HG02763 (cell line): ENCODE measurements around the gene RRAGA.

Experiments used
- ATAC-seq: cut with Tn5 transposase; IDR thresholded peaks from one replicate; pipeline ENCODE4 v1.9.1; 2021; ENCODE audit warnings: mild to moderate bottlenecking, moderate library complexity; ENCODE audit not compliant: unreplicated experiment

RRAGA gene, protein sequence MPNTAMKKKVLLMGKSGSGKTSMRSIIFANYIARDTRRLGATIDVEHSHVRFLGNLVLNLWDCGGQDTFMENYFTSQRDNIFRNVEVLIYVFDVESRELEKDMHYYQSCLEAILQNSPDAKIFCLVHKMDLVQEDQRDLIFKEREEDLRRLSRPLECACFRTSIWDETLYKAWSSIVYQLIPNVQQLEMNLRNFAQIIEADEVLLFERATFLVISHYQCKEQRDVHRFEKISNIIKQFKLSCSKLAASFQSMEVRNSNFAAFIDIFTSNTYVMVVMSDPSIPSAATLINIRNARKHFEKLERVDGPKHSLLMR

DNA sequence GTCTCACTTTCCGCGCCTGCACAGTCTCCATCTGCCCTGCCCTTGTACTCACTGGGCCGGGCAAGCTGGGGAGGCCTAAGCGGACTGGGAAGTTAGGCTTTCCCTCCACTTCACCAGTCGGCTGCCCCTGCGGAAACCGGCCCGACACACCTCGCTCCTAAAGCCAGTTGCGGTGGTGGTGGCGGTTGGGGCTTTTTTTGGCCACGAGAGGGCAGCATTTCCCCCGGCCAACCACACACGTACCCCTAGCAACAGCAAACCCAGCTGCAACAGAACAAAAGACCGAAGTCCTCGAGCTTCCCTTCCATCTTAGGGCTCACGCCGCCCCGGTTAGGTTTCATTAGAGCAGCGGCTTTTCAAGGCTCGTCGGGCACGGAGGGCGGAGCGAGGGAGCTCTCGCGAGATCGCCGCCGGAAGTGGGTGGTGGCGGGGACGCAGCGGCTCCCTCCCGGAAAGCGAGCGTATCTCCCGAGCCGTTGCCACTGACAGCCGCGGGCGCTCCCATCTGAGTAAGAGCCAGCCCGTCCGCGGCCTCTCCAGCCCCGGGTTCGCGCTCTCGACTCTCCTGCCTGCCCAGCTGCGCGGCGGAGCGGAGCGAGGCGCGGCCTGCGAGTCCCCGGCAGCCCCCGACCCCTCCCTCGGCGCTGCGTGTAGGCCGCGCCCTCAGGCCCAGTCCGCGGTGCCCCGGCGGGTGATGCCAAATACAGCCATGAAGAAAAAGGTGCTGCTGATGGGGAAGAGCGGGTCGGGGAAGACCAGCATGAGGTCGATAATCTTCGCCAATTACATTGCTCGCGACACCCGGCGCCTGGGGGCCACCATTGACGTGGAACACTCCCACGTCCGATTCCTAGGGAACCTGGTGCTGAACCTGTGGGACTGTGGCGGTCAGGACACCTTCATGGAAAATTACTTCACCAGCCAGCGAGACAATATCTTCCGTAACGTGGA lies at the start of gene RRAGA:
Gene RRAGA (plus strand): TSS at position 462 of the 951 bp plus-strand sequence. CDS start 233 bp downstream, at position 695.
- peak; percentile 89 for ATAC-seq

DNA sequence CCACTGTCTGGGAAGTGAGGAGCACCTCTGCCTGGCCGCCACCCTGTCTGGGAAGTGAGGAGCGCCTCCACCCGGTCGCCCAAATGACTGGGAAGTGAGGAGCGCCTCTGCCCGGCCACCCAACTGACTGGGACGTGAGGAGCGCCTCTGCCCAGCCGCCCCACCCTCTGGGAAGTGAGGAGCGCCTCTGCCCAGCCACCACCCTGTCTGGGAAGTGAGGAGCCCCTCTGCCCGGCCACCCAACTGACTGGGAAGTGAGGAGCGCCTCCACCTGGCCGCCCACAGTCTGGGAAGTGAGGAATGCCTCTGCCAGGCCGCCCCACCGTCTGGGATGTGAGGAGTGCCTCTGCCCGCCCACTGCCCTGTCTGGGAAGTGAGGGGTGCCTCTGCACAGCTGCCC lies 49.1 kb upstream of the RRAGA start:
- ATAC-seq: no peak

DNA sequence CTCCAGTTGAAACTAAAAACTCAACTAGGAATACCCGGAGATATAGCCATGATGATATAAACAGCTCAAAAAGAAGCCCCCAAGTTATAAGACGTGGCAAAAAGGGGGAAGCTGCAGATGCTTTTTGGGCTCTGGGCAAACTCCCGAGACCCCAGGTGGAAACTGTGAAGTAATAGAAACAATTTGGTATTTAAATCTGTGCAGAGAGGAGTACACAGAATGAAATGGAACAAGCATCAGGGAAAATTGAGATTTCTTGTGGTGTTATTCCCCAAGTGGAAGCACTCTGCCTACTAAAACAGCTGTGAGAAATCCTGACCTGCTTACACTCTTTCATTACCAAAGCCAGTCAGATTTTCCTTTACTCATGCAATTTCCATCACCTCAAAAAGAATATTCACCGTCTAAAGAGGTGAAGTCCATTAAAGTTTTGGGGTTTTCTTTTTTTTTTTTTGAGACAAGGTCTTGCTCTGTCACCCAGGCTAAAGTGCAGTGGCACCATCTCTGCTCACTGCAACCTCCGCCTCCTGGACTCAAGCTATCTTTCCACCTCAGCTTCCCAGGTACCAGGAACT lies 39.7 kb upstream of the RRAGA start:
- no peak for ATAC-seq

DNA sequence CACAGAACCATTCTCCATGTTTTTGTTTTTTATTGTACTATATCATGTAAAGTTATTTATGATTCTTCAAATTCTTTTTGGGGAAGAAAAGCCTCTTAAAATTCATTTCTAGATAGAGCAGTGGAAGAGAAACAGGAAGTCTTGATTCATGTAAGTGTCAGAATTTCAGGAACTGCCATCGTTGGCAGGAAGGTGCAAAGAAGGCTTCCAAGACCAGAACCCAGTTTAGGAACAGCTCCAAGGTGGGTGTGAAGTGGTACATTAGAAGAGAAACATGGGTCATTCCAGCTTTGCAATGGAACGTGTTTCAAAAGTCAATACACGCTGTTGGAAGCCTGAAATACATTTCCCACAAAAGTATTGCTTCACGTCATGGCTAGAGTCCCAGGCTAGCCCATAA lies 31.0 kb upstream of the RRAGA start:
- no peak for ATAC-seq

DNA sequence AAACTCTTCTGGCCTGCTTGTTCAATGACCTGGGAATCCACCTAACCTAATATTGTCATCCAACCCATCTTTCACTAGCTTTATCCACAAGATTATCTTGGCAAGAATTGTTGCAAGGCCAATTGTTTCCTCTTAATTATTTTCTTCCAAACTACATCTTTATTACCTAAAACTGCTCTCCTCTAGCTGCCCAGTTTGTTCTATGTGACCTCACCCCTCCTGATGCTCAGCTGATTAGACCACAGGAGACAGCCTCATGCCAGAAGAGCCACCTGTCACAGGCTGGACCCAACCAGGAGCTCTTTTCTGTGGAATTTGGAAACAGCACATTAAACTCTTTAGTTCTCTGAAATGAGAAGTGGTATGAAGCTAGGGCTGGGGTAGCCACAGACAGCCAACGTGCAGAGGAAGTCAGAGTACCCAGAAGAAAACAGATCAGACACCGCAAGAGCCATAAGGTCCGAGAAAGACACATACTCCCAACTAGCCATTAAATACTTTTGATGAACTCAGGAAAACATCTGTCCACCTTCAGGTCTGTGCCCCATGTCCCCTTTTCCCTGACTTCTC lies 28.3 kb upstream of the RRAGA start:
- no peak for ATAC-seq

DNA sequence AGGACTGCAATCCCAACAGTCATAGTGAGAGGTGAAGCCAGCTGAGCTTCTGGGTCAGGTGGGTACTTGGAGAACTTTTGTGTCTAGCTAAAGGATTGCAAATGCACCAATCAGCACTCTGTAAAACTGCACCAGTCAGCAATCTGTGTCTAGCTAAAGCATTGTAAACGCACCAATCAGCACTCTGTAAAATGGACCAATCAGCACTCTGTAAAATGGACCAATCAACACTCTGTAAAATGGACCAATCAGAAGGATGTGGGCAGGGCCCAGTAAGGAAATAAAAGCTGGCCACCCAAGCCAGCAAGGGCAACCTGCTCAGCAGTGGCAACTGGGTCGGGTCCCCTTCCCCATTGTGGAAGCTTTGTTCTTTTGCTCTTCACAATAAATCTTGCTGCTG lies 27.6 kb upstream of the RRAGA start:
- ATAC-seq: peak; percentile 11

DNA sequence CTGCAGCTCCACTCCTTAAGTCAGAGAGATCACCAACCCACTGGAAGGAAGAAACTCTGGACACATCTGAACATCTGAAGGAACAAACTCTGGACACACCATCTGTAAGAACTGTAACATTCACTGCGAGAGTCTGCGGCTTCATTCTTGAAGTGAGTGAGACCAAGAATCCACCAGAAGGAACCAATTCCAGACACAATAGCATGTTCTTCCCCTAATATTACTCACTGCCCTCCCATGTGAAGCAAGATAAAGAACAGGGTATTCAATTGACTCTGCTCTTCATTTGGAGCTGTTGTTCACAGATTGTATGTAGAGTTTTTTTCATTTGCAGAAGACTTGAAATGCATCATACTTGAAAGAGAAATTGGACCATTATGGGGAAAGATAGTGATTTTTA lies 27.0 kb upstream of the RRAGA start:
- ATAC-seq: peak; percentile 46

DNA sequence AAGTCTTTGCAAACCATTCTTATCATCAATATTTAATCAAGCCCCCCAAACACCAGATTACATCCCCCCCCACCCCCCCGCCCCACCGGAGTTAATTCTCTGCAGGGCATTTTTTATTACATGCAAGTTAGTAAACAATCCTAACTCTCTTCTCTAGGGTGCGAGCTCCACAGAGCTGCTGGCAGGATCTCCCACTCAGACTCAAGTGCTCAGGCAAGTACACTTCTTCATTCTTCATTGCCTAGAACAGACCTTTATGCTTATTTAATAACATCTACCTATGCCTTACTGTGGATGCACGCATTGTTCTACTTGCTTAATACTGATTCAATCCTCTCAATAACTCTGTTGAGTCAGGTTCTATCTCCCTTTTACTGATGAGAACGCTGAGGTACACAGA lies 26.1 kb upstream of the RRAGA start:
- no peak for ATAC-seq

DNA sequence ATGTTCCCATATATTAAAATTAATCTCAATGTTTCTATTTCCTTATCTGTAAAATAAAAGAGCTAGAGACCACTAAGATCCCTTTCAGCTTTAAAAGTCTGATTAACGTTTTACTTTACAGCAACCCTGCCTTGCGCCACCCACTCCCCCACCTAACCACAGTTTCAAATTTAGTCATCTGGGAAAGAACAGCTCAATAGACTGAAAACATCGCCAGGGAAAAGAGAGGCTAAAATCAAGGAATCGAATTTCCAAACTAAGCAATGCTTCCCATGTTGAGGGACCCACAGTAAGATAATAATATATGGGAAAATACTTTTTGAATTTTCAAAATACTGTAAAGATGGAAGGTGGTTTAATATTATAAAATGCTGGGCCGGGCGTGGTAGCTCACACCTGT lies 22.9 kb upstream of the RRAGA start:
- no peak for ATAC-seq

DNA sequence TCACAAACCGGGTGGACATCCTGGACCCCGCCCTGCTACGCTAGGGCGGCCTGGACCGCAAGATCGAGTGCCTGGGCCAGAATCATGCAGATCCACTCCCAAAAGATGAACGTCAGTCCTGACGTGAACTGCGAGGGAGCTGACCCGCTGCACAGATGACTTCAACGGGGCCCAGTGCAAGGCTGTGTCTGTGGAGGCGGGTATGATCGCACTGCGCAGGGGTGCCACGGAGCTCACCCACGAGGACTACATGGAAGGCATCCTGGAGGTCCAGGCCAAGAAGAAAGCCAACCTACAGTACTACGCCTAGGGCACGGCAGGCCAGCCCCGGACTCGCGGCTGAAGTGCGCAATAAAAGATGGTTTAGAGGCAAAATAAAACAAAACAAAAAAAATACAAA lies 21.4 kb upstream of the RRAGA start:
- ATAC-seq: no peak

DNA sequence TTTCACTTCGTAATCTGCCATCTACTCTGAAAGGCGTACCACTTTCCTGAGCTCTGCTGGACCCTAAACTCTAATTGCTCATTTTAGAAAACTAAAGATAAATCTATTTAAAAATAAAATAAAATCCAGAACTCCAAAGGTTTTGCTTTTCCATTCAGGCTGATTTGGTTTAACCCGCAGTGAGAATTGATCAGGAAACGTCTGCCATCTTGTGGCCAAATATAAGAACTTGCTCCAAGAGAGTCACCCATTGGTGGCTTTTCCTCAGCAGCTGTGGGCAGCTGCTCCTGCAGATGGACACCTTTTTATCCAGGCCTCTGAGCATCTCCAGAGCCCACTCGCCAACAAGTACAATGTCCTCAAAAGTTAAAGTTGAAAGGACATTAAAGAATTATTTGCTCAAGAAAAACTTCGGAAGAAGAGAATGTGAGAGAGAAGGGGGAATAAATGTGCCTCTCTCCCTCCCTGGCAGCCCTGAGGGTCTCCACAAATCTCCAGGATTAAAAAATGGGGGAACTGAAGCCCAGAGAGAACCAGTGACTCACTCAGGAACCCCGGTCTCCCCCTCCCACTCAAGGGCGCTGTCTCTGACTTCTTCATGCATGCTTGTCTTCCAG lies 20.3 kb upstream of the RRAGA start:
- ATAC-seq: peak; percentile 47

DNA sequence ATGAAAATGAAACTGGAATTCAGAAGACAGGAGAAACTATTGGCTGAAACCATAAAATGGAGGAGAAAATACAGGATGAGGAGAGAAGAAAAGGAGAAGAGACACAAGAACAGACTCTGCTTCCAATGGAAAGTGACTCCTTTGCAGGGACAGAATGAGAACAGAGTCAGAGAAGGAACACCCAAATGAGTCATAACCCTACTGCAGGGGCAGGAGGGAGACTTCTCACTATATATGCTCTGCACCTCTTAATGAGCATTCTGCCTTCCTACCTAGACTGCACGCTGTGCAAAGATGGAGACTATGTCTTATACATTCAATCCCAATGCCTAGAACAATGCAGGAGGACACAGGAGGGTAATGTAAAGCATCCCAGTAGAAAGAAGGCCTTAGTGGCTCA lies 18.3 kb upstream of the RRAGA start:
- peak; percentile 67 for ATAC-seq

DNA sequence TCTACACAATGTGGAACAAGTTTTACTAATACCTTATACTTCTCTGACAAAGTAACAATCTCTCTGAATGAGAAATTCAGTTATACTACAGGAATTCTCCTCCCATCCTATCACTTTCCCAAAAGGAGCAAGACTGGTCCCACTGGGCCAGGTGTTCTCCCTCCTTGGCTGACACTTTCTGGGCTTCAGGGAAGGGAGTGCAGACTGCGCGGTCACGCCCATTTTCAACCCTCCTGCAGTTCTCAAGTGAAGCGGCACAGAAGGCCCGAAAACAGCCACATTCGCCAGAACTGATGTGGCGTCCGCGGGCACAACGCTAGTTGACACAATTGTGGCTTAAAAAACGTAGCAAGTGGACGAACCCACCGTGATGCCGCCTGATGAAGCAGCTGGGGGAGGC lies 16.8 kb upstream of the RRAGA start:
- no peak for ATAC-seq

DNA sequence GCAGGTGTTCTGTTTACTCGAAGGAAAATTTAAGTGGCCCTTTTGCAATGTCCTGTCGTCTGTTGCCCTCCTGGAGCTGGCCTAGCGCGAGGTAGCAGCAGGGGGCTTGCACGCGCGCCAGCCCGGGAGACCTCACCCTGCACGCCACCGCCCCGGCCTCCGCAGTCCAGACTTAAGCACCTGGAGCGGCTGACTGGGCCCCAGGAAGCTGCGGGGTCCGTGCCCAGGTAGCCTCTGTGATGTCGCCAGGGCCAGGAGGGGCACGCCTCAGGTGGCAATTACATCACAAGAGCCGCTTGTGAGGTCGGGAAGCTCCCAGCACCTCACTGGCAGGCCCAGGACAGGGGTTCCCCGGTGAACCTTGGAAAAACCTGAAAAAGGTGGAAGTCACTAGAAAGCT lies 16.2 kb upstream of the RRAGA start, which contains the start of gene SAXO1:
Gene SAXO1 (minus strand): TSS at position 195 of the 400 bp plus-strand sequence. CDS start 301 bp downstream, outside the sequence.
- no peak for ATAC-seq

DNA sequence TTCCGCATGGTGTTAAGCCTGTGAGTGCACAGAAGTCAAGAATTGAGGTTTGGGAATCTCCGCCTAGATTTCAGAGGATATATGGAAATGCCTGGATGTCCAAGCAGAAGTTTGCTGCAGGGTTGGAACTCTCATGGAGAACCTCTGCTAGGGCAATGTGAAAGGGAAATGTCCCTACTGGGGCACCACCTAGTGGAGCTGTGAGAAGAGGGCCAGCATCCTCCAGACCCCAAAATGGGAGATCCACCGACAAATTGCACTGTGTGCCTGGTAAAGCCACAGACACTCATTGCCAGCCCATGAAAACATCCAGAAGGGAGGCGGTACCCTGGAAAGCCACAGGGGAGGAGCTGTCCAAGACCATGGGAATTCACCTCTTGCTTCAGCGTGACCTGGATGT lies 12.6 kb upstream of the RRAGA start:
- no peak for ATAC-seq

DNA sequence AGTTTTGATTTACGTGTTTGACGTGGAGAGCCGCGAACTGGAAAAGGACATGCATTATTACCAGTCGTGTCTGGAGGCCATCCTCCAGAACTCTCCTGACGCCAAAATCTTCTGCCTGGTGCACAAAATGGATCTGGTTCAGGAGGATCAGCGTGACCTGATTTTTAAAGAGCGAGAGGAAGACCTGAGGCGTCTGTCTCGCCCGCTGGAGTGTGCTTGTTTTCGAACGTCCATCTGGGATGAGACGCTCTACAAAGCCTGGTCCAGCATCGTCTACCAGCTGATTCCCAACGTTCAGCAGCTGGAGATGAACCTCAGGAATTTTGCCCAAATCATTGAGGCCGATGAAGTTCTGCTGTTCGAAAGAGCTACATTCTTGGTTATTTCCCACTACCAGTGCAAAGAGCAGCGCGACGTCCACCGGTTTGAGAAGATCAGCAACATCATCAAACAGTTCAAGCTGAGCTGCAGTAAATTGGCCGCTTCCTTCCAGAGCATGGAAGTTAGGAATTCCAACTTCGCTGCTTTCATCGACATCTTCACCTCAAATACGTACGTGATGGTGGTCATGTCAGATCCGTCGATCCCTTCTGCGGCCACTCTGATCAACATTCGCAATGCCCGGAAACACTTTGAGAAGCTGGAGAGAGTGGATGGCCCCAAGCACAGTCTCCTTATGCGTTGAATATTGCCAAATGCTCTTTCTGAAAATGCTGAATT lies 850 bp downstream of the RRAGA start:
- ATAC-seq: no peak

DNA sequence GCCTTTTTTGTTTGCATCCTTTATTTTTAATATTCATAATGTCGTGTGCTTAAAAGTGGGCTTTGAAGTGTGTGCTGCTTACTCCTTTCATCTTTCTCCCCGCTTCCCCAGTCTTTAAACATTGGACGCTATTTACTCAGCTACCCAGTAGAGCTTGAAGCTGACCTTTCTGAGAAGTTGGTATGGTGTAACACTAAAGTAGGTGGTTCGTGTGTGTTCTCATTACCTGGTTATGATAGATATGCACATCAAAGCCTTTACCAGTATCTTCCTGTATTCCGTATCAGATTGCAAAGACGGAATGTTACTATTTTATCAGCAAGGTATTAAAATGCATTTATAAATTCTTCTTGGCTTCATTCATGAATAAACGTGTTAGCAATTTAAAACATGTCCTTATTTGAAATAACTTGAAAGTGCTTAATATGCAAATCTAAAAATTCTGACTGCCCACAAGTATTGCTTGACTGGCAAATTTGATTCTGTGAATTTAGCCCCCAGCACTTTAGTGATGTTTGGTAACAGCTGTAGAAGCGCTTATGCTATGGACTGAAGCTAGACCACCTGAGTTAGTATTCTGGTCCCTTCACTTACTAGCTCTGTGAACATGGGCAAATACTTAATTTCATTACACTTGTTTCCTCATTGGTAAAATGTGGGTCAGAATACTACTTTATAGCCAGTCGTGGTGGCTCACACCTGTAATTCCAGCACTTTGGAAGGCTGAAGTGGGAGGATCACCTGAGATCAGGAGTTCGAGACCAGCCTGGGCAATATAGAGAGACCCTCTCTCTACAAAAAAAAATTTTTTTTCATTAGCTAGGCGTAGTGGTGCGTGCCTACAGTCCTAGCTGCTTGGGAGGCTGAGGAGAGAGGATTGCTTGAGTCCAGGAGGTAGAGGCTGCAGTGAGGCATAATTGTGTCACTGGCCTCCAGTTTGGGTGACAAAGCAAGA lies 1.7 kb downstream of the RRAGA start:
- ATAC-seq: no peak

DNA sequence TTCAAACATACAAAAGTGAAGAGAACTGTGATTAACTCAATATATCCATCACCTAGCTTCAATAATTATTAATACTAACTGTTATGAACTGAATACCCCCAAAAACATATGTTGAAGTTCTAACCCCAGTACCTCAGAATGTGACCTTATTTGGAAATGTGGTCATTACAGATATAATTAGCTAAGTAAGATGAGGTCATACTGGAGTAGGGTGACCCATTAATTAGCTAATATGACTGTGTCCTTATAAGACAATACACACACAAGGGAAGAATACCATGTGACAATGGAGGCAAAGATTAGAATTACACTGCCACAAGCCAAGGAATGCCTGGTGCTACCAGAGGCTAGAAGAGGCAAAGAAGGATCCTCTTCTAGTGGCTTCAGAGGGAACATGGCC lies 7.8 kb downstream of the RRAGA start:
- ATAC-seq: no peak

DNA sequence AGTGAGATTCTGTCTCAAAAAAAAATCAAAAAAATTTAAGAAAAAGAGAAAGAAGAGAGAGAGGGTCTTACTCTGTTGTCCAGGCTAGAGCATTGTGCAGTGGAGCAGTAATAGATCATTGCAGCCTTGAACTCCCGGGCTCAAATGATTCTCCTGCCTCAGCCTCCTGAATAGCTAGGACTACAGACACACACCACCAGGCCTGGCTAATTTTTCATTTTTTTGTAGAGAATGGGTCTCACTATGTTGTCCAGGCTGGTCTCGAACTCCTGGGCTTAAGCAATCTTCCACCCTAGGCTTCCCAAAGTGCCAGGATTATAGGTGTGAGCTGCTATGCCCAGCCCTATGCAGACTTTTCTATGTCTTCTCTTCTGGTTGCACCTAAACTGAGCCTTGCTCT lies 25.0 kb downstream of the RRAGA start:
- ATAC-seq: no peak
